H9 (cell line): ENCODE results near the gene PRKCA. TPM values are rescaled to one million over a fixed set of nuclear protein-coding genes. Genes with fewer than 3 reads are reported as not detected.

Experiments
- DNase-seq: peaks from one replicate; pipeline ENCODE4 v3.0.0-alpha.2; 2017
- H2AFZ ChIP-seq: one replicate; pipeline ENCODE4 v1.6.1; 2013; ENCODE audit warnings: mild to moderate bottlenecking, low read length, control low read depth, moderate library complexity
- H2AK5ac ChIP-seq: 2 replicates; pipeline ENCODE4 v1.6.1; 2013; ENCODE audit warnings: low read length, control low read depth, mixed read lengths; ENCODE audit not compliant: insufficient read length
- H2BK120ac ChIP-seq: one replicate; pipeline ENCODE4 v1.6.1; 2013; ENCODE audit warnings: low read depth, mild to moderate bottlenecking, low read length, control low read depth, inconsistent platforms; ENCODE audit not compliant: poor library complexity, severe bottlenecking
- H2BK12ac ChIP-seq: 2 replicates; pipeline ENCODE4 v1.6.1; 2013; ENCODE audit warnings: low read length, control low read depth, mixed read lengths, low read depth; ENCODE audit not compliant: insufficient read length
- H2BK15ac ChIP-seq: 2 replicates; pipeline ENCODE4 v1.6.1; 2013; ENCODE audit warnings: low read depth, low read length, control low read depth
- H2BK20ac ChIP-seq: one replicate; pipeline ENCODE4 v1.6.1; 2013; ENCODE audit warnings: low read depth, mild to moderate bottlenecking, low read length, control low read depth, inconsistent platforms; ENCODE audit not compliant: poor library complexity, severe bottlenecking
- H2BK5ac ChIP-seq: 2 replicates; pipeline ENCODE4 v1.6.1; 2013; ENCODE audit warnings: low read length, control low read depth, mixed read lengths; ENCODE audit not compliant: insufficient read length
- H3K14ac ChIP-seq: 2 replicates; pipeline ENCODE4 v1.6.1; 2013; ENCODE audit warnings: low read length, control low read depth; ENCODE audit not compliant: insufficient read depth
- H3K18ac ChIP-seq: 2 replicates; pipeline ENCODE4 v1.6.1; 2013; ENCODE audit warnings: low read depth, mild to moderate bottlenecking, mixed read lengths, low read length, control low read depth; ENCODE audit not compliant: insufficient read length
- H3K23ac ChIP-seq: 2 replicates; pipeline ENCODE4 v1.6.1; 2013; ENCODE audit warnings: low read length, control low read depth, mixed read lengths, low read depth; ENCODE audit not compliant: insufficient read length
- H3K23me2 ChIP-seq: 2 replicates; pipeline ENCODE4 v1.6.1; 2013; ENCODE audit warnings: low read depth, mild to moderate bottlenecking, mixed read lengths, low read length, control low read depth; ENCODE audit not compliant: insufficient read length, poor library complexity, severe bottlenecking
- H3K27ac ChIP-seq: 2 replicates; pipeline ENCODE4 v1.5.1; 2013; ENCODE audit warnings: low read length, control low read depth, mixed read lengths, low read depth; ENCODE audit not compliant: insufficient read length
- H3K27me3 ChIP-seq: 2 replicates; pipeline ENCODE4 v1.6.1; 2013; ENCODE audit warnings: low read length, control low read depth, inconsistent platforms; ENCODE audit not compliant: insufficient read depth
- H3K4ac ChIP-seq: 2 replicates; pipeline ENCODE4 v1.6.1; 2013; ENCODE audit warnings: low read depth, mild to moderate bottlenecking, control low read depth, inconsistent platforms, low read length, moderate library complexity
- H3K4me1 ChIP-seq: 2 replicates; pipeline ENCODE4 v1.6.1; 2013; ENCODE audit warnings: low read length, control low read depth, inconsistent platforms; ENCODE audit not compliant: insufficient read depth
- H3K4me2 ChIP-seq: 2 replicates; pipeline ENCODE4 v1.6.1; 2013; ENCODE audit warnings: low read length, control low read depth, mixed read lengths; ENCODE audit not compliant: insufficient read length, insufficient read depth
- H3K56ac ChIP-seq: 2 replicates; pipeline ENCODE4 v1.6.1; 2013; ENCODE audit warnings: low read depth, mild to moderate bottlenecking, mixed read lengths, low read length, control low read depth; ENCODE audit not compliant: insufficient read length
- H3K79me1 ChIP-seq: 2 replicates; pipeline ENCODE4 v1.6.1; 2013; ENCODE audit warnings: low read depth, mild to moderate bottlenecking, moderate library complexity, low read length, control low read depth, inconsistent platforms; ENCODE audit not compliant: insufficient read depth, poor library complexity, severe bottlenecking
- H3K79me2 ChIP-seq: 2 replicates; pipeline ENCODE4 v1.6.1; 2013; ENCODE audit warnings: low read length, control low read depth, inconsistent platforms; ENCODE audit not compliant: insufficient read depth
- H3K9ac ChIP-seq: 2 replicates; pipeline ENCODE4 v1.6.1; 2013; ENCODE audit warnings: low read length, control low read depth, mixed read lengths; ENCODE audit not compliant: insufficient read length; ENCODE audit errors: extremely low read depth
- H3K9me3 ChIP-seq: one replicate; pipeline ENCODE4 v1.6.1; 2013; ENCODE audit warnings: low read depth, low read length, inconsistent platforms; ENCODE audit not compliant: control insufficient read depth
- H3T11ph ChIP-seq: one replicate; pipeline ENCODE4 v1.6.1; 2013; ENCODE audit warnings: mild to moderate bottlenecking, low read length, control low read depth, inconsistent platforms
- H4K20me1 ChIP-seq: one replicate; pipeline ENCODE4 v1.6.1; 2013; ENCODE audit not compliant: control insufficient read depth, insufficient read length, insufficient read depth
- H4K5ac ChIP-seq: 2 replicates; pipeline ENCODE4 v1.6.1; 2013; ENCODE audit warnings: low read depth, mild to moderate bottlenecking, mixed read lengths, low read length, control low read depth; ENCODE audit not compliant: insufficient read length
- H4K8ac ChIP-seq: replicated peaks from 2 replicates; pipeline ENCODE4 v1.6.1; 2013; ENCODE audit warnings: low read length, control low read depth, mixed read lengths, low read depth; ENCODE audit not compliant: insufficient read length
- H4K91ac ChIP-seq: 2 replicates; pipeline ENCODE4 v1.6.1; 2013; ENCODE audit warnings: low read depth, mild to moderate bottlenecking, moderate library complexity, mixed read lengths, low read length, control low read depth; ENCODE audit not compliant: insufficient read length
- H3K27ac Mint-ChIP-seq, 3 experiments: 2 replicates in 2 of 3; 3 replicates in 1 of 3; pipeline ENCODE4 v1.8.0; 2020 to 2021; ENCODE audit warnings: mixed read lengths in 3 of 3, mild to moderate bottlenecking in 1 of 3, moderate library complexity in 1 of 3
- H3K27me3 Mint-ChIP-seq: 2 replicates; pipeline ENCODE4 v1.8.0; 2021; ENCODE audit warnings: low read depth, mild to moderate bottlenecking, moderate library complexity, mixed read lengths
- H3K36me3 Mint-ChIP-seq, 3 experiments: 2 replicates in 2 of 3; 3 replicates in 1 of 3; pipeline ENCODE4 v1.8.0; 2020 to 2021; ENCODE audit warnings: low read depth in 3 of 3, mixed read lengths in 3 of 3; ENCODE audit not compliant: insufficient read depth in 1 of 3
- H3K4me1 Mint-ChIP-seq, 2 experiments: 2 replicates each; pipeline ENCODE4 v1.8.0; 2020; ENCODE audit warnings: mixed read lengths in 2 of 2
- H3K4me3 Mint-ChIP-seq, 2 experiments: 2 replicates in 1 of 2; 3 replicates in 1 of 2; pipeline ENCODE4 v1.8.0; 2020 to 2021; ENCODE audit warnings: mild to moderate bottlenecking in 2 of 2, mixed read lengths in 2 of 2, moderate library complexity in 1 of 2
- H3K9me3 Mint-ChIP-seq, 2 experiments: 2 replicates in 1 of 2; 3 replicates in 1 of 2; pipeline ENCODE4 v1.8.0; 2020; ENCODE audit warnings: mild to moderate bottlenecking in 2 of 2, mixed read lengths in 2 of 2, moderate library complexity in 1 of 2
- CTCF ChIP-seq: fragments of 200-600 bp; sonication (generic); conservative IDR thresholded peaks from 3 replicates; pipeline ENCODE4 v1.8.0; 2021; ENCODE audit warnings: antibody characterized with exemption, mild to moderate bottlenecking
- WGBS: extraction: QIAGEN DNeasy Blood & Tissue Kit; methylation state at CpG from one replicate; pipeline ENCODE4 v1.1.7; 2013; ENCODE audit warnings: missing lambda C conversion rate, low lambda C conversion rate, mixed read lengths; ENCODE audit not compliant: insufficient read length; ENCODE audit errors: extremely low coverage; 5-methylcytosine and 5-hydroxymethylcytosine counted together
- total RNA-seq: library from RNA; stranded (reverse); gene quantifications from 2 replicates; pipeline ENCODE4 v1.2.1, GENCODE V29; 2021

The PRKCA gene
- total RNA-seq, 1 experiment from 2014 or later = 10.5 TPM

- no peak overlapping the region for H3K27ac Mint-ChIP-seq
- H3K27me3 ChIP-seq = no peaks in the 10 kb centered on the region
- no peak overlapping the region for H4K5ac ChIP-seq
- peaks cover 3 to 6% of the 10 kb centered on the region in 2 experiments; a peak in 3 of 4 replicates for H3K4me1 Mint-ChIP-seq
- no peaks in the 10 kb centered on the region for H3K4me1 ChIP-seq
- H2BK15ac ChIP-seq = no peak overlapping the region
- no peak overlapping the region for H2AK5ac ChIP-seq
- H3K79me1 ChIP-seq = no peaks in the 10 kb centered on the region
- no peak overlapping the region for H3K4me3 Mint-ChIP-seq
- no peak overlapping the region for H3K23ac ChIP-seq
- H3K18ac ChIP-seq = no peak overlapping the region
- no peaks in the 10 kb centered on the region for H3K27me3 Mint-ChIP-seq
- H4K8ac ChIP-seq = no peak overlapping the region
- H2BK12ac ChIP-seq = no peak overlapping the region
- H3K9ac ChIP-seq = no peak overlapping the region
- H3K4me2 ChIP-seq = no peak overlapping the region
- H4K91ac ChIP-seq = no peak overlapping the region
- no peak overlapping the region for H3K4ac ChIP-seq
- WGBS = no CpG with 5 or more reads among the region's 5 CpGs
- TF ChIP-seq CTCF = no peak
- no peak overlapping the region for H2BK120ac ChIP-seq
- no peak overlapping the region for H3K27ac ChIP-seq
- H3K79me2 ChIP-seq = no peaks in the 10 kb centered on the region
- H2AFZ ChIP-seq = no peak overlapping the region
- H3K9me3 ChIP-seq = no peaks in the 10 kb centered on the region
- H2BK5ac ChIP-seq = no peak overlapping the region
- no peak overlapping the region for H2BK20ac ChIP-seq
- DNase-seq = no peak
- peaks cover 0 to 6% of the 10 kb centered on the region in 2 experiments; a peak in 2 of 5 replicates for H3K9me3 Mint-ChIP-seq
- H4K20me1 ChIP-seq = no peaks in the 10 kb centered on the region
- H3K56ac ChIP-seq = no peak overlapping the region
- H3K36me3 Mint-ChIP-seq = peaks cover 0 to 9% (median 2%) of the 10 kb centered on the region in 3 experiments; a peak in 3 of 7 replicates
- no peak overlapping the region for H3T11ph ChIP-seq
- no peak overlapping the region for H3K14ac ChIP-seq
- H3K23me2 ChIP-seq = no peaks in the 10 kb centered on the region
These were observed 379.9 kb downstream of the PRKCA start for GRCh38 chr17:66682283-66682682.
